Stimulated activated CD4-positive, alpha-beta T cell treated with anti-CD3 and anti-CD28 coated beads, Interleukin-1b, Interleukin-23, amount 100 ng/mL, for 4 hours (primary cell): Measurements from ENCODE around the gene ENG.
"Not testable (repeated sequence)": the region's sequence is repeated elsewhere in the genome, so short reads cannot be mapped to it uniquely, and the experiment has no call there.

ENCODE experiments used
- DNase-seq, 2 donors: peaks; one replicate each; pipeline ENCODE4 v3.0.0-alpha.2; 2020; ENCODE audit warnings: low read depth in 2 of 2

Gene ENG

DNA sequence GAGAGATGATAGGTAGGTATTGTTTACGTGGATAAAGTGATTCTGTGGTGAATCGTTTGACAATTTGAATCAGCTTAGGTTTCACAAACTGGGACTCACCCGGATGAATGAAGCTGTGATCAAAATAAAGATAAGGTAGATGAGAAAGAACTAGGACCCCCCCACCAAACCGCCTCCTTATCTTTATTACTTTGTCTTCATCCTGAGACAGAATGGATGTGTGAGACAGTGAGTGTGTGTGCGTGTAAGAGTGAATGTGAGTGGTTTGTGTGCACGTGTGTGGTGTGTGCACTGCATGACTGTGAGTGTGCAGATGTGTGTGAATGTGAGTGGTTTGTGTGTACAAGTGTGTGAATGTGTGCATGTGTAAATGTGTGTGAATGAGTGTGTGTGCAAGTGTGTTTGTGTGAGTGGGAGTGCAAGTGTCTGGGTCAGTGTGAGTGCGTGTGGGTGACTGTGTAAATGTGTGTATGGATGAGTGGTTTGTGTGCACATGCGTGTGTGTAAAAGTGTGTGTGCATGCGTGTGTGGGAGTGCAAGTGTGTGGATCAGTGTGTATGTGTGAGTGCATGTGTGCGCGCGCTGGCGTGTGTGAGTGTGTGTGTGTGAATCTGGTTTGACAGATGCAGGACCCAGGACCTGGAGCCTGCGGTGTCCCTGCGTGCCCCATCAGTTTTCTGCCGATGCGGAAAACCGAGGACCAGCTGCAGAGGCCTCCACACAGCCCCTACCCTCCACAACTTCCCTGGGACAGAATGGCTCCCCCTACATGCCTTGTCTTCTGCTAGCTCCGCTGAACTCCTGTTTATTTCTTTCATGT is 11.4 kb upstream of the ENG start:
- DNase-seq: no peak

- DNase-seq: no peak
Measured at GRCh38 chr9:127863191-127863621, 8.7 kb upstream of the ENG start.

GRCh38 chr9:127862075-127863011 is 7.9 kb upstream of the ENG start:
- no peak for DNase-seq

- DNase-seq: no peak
Measured at GRCh38 chr9:127860779-127861178, 6.3 kb upstream of the ENG start.

DNA sequence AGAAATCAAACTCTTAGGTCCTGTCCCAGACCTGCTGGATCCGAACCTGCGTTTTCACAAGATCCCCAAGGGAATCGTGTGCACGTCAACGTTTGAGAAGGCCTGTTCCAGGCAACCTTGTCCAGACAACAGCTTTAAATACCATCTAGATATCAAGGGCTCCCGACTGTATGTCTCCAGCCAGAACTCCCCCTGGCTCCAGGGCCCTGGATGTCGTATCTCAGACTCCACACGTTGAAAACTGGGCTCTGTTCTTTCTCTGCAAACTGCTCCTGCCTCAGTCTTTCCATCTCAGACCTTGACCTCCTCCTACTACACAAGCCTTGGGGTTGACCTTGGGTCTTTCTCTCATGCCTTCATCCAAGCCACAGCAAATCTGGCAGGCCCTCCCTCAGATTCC is 5.8 kb upstream of the ENG start:
- DNase-seq: no peak

GRCh38 chr9:127858041-127858512 is 3.6 kb upstream of the ENG start:
- DNase-seq: no peak

- no peak for DNase-seq
Measured at GRCh38 chr9:127857278-127857677, 2.8 kb upstream of the ENG start.

- no peak for DNase-seq
Measured at GRCh38 chr9:127856729-127857116, 2.3 kb upstream of the ENG start.

- no peak for DNase-seq
Measured at GRCh38 chr9:127856094-127856728, 1.8 kb upstream of the ENG start.

DNA sequence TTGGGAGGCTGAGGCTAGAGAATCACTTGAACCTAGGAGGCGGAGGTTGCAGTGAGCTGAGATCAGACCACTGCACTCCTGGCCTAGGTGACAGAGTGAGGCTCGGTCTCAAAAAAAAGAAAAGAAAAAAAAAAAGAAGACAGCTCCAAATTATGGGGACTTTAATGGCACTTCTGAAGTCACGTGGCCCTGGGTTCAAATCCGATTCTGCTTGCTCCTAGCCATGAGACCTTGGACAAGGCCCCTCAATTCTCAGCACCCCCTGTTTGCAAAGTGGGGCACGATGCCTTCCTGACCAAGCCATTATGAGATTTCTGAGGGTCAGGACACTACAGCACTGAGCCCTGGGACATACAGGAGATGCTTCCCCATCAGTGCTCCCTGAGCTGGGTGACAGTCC is 1.1 kb upstream of the ENG start:
- DNase-seq: no peak

DNA sequence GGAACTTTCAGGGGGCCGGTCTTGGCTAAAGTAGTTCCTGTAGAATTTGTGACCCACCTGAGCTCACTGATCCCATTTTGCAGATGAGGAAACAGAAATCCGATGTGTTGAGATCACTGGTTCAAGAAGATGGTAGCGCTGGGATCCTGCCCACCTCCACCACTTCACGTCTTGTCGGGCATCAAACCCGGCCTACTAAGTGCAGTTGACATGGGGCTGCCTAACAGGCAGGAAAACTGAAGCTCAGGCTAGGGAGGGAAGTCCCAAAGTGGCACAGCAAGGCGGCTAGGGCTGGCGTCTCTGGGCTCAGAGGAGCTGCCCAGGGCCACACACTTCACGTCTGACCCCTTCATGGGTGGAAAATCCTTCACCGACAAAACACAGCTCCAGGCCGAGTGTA is 502 bp upstream of the ENG start:
- no peak for DNase-seq

GRCh38 chr9:127853312-127854183 is 910 bp downstream of the ENG start:
- DNase-seq: no peak

DNA sequence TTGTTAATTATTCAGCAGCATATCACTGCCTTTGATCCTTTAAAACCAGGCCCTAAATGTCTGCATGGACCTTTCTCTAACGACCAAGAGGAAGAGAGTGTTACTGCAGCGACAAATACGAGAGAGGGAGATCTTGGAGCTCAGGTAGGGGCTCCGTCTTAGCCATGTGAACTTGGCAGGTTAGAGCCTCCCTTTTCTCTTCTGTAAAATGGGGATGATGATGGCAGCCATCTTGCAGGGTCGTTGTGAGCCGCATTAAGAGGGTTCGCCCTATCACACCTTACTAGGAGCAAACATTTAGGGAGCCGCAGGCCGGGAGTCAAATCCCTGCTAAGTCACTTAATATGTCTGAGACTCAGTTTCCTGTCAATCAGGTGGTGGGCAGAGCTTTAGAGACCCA is 1.6 kb downstream of the ENG start:
- DNase-seq: no peak

GRCh38 chr9:127850286-127850830 is 4.1 kb downstream of the ENG start:
- no peak for DNase-seq

DNA sequence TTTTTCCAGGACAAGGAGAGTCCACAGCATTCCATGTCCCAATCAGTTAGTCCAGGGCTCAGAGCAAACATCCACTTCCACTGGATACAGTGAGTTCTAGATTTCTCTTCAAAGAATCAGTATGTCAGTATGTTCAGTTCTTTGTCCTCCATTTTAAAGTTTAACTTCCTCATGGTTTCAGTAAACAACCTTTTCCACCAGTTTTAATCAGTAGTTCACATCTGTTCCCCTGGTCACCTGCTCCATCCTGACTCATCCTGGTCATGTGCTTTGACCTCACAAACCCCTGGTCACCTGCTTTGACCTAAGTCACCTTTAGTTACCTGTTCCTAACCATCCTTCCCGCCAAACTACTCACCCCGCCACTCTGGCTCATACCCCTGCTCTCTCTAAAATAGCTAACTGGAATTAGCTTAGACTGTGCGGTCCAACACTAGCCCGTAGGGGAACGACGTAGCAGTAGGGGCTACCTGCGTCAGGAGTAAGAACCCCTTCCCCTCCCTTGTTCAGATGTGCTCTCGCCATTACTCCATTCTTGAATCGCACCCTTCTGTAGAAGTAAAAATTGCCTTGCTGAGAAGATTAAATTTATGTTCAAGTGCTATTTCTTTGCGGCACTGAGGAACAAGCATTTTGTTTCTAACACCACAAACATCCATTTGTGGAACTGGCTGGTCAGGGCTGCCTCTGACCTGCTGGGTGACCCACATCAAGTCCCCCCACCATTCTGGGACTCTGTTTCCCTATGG is 5.5 kb downstream of the ENG start:
- DNase-seq: no peak

GRCh38 chr9:127847833-127848755 is 6.4 kb downstream of the ENG start:
- no peak for DNase-seq

- no peak for DNase-seq
Measured at GRCh38 chr9:127847178-127847510, 7.3 kb downstream of the ENG start.

DNA sequence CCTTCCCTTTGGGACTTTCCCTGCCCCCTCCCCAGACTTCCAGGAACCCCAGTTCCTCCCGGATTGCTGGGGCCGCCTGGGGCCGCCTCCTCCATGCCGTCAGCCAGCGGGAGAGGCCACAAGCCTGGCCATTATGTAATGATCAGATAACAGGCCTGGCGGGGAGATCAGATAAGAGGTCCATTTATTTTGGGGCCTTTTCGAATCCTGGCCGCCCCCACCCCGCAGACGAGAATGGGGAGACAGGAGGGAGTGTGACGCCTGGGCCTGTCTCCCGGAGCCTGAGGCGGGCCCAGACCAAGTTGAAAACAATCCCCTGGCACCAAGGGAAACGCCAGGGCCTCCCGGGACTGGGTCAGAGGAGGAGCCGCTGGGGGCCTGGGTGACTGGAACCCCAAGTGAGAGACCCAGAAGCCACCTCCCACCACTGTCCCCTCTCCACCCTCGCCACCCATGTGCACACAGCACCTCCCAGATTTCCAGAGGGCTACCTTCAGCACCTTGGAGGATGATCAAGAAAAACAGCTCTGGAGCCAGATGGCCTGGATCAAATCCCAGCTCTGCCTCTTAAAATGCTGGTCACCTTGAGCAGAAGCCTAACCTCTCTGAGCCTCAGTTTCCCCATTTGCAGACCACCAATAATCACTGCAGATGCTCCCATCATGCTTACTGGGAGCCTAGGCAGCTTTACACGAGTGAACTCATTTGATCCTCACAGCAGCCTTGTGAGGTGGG is 7.8 kb downstream of the ENG start:
- no peak for DNase-seq

GRCh38 chr9:127845619-127846018 is 8.8 kb downstream of the ENG start:
- not testable (repeated sequence) for DNase-seq
